ENCODE data around the gene CNTNAP5. TPM values are rescaled to one million over a fixed set of nuclear protein-coding genes. Genes with fewer than 3 reads are reported as not detected.

The CNTNAP5 gene
- total and polyA plus RNA-seq, 2 donors (not counting 3 experiments of a cell fraction or from before 2014, with no cell fraction given) = not detected

DNA sequence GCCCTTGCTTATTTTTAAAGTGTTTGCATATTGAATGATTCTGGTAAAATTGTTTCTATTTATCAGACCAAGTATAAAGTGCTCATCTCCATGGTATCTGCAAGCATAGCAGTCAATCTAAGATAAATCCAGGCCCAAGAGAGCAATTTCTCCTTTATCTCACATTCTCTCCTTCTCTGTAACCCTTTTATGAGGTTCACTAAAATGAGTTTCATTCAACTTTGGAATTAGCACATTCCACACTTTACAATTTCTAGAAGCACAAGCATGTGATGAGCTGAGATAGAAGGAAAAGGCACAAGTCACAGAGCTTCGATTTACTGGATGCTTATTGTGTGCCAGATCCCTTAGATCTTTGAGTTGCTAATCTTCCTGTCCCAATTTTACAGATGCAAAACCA lies 97.3 kb downstream of the CNTNAP5 start:
- H3K9me1 ChIP-seq (replicated peaks; ENCODE audit: control insufficient read depth, extremely low read depth, insufficient read depth, low read length) = no peaks in the 10 kb centered on the region
- TF ChIP-seq GATA2 (IDR thresholded peaks at IDR 0.05; ENCODE audit: insufficient read depth, insufficient read length, low read depth, low read length) (no peak), POLR2AphosphoS5 (IDR thresholded peaks at IDR 0.05; ENCODE audit: insufficient read depth, low read depth, low read length) (no peak), CTCF (IDR thresholded peaks at IDR 0.05; ENCODE audit: extremely low read depth in 1 of 2, insufficient read depth in 1 of 2, low read depth in 1 of 2, low read length in 2 of 2) (no peak), MYC (IDR thresholded peaks at IDR 0.05; ENCODE audit: low read depth, low read length) (no peak), FOS (IDR thresholded peaks at IDR 0.05; ENCODE audit: borderline replicate concordance, insufficient read depth, low read length) (no peak), JUN (IDR thresholded peaks at IDR 0.05; ENCODE audit: borderline replicate concordance, insufficient read depth, insufficient read length, low read depth) (no peak), POLR2A (IDR thresholded peaks at IDR 0.05; ENCODE audit: low read depth, low read length) (no peak), EZH2 (IDR thresholded peaks at IDR 0.05; ENCODE audit: borderline replicate concordance, low read depth, low read length, severe bottlenecking) (no peak)
- TF ChIP-seq, protein P1, sequence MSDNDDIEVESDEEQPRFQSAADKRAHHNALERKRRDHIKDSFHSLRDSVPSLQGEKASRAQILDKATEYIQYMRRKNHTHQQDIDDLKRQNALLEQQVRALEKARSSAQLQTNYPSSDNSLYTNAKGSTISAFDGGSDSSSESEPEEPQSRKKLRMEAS (IDR thresholded peaks at IDR 0.05; ENCODE audit: insufficient read depth, insufficient read length) = no peak
- no peak overlapping the region for H3K9ac ChIP-seq (replicated peaks; ENCODE audit: extremely low read depth, insufficient read depth, low read length)
- H3K79me2 ChIP-seq (ENCODE audit: control insufficient read depth, insufficient read depth, low read length) = no peaks in the 10 kb centered on the region
- intact Hi-C loops (cut with micrococcal nuclease) (no loop called here), dilution Hi-C loops (cut with MboI; ENCODE audit: extremely low pct_ligation_motif_present, low sequenced_read_pairs) (no loop called here)
- H4K20me1 ChIP-seq (replicated peaks; ENCODE audit: control insufficient read depth, extremely low read depth, insufficient read depth, low read length) = no peaks in the 10 kb centered on the region
- no TSS peak for BruUV-seq (replicated peaks)
- no peaks in the 10 kb centered on the region for H3K27me3 ChIP-seq (ENCODE audit: control insufficient read depth in 2 of 2, insufficient read depth in 2 of 2, low read length in 2 of 2)
- no peak for DNase-seq (ENCODE audit: low read depth, low spot score)
- H3K27ac ChIP-seq (ENCODE audit: insufficient read depth, low read depth, low read length) = no peak overlapping the region
- H3K36me3 ChIP-seq (ENCODE audit: control insufficient read depth in 2 of 2, extremely low read depth in 1 of 2, insufficient read depth in 2 of 2, low read length in 2 of 2) = no peaks in the 10 kb centered on the region
- no peak overlapping the region for H3K4me2 ChIP-seq (ENCODE audit: insufficient read depth, low read length)
- H2AFZ ChIP-seq (ENCODE audit: low read depth, low read length) = no peak overlapping the region
- ChIA-PET POLR2A (no interaction called here), CTCF (no interaction called here)
- H3K4me3 ChIP-seq (replicated peaks in 1 of 3; ENCODE audit: insufficient read depth in 1 of 3, low read depth in 1 of 3, low read length in 3 of 3) = no peak overlapping the region
- no peaks in the 10 kb centered on the region for H3K4me1 ChIP-seq (ENCODE audit: control insufficient read depth, extremely low read depth, insufficient read depth, low read length)
- no peak for FAIRE-seq
- peaks cover 6% of the 10 kb centered on the region for H3K9me3 ChIP-seq (replicated peaks; ENCODE audit: control insufficient read depth, insufficient read depth, low read length)

Measured in endothelial cell of umbilical vein (primary cell).